Renal cortical epithelial cell (primary cell): ENCODE measurements around the gene GMPPA. TPM values are rescaled to one million over a fixed set of nuclear protein-coding genes. Genes with fewer than 3 reads are reported as not detected.

Source experiments
- DNase-seq: peaks from one replicate; pipeline ENCODE4 v3.0.0-alpha.2; 2011; ENCODE audit warnings: low read depth
- total RNA-seq: library from RNA; depleted of rRNA; stranded (reverse); fragments of >200 nt; gene quantifications from 2 replicates; pipeline ENCODE4 v1.2.3, GENCODE V29; 2014

The GMPPA gene
- total RNA-seq, 1 donor from 2014 or later: 32.0 TPM

- DNase-seq: no peak
Observed at GRCh38 chr2:219556413-219556812, 57.7 kb downstream of the GMPPA start.

Other genes with a start within 250 kb of the GMPPA start
- 0.25 TPM in 1 of 2 replicates, not detected in the other for gene TUBA4B, start 245.6 kb upstream of the GMPPA start, total RNA-seq
- 70.9 and 239 TPM in 2 replicates for gene TUBA4A, start 245.0 kb upstream of the GMPPA start, total RNA-seq
- 83.7 and 90.7 TPM in 2 replicates for gene DNAJB2, start 219.5 kb upstream of the GMPPA start, total RNA-seq
- 0.35 and 0.52 TPM in 2 replicates for gene PTPRN, start 189.5 kb upstream of the GMPPA start, total RNA-seq
- gene RESP18, start 166.1 kb upstream of the GMPPA start, total RNA-seq: not detected in 2 replicates
- gene DNPEP, start 111.0 kb upstream of the GMPPA start, total RNA-seq: 53.1 and 61.0 TPM in 2 replicates
- 0.30 and 0.69 TPM in 2 replicates for gene DES, start 80.5 kb upstream of the GMPPA start, total RNA-seq
- gene SPEG, start 64.0 kb upstream of the GMPPA start, total RNA-seq: 2.3 and 10.8 TPM in 2 replicates
- gene ASIC4, start 15.6 kb downstream of the GMPPA start, total RNA-seq: not detected in 2 replicates
- 73.8 and 136 TPM in 2 replicates for gene CHPF, start 44.9 kb downstream of the GMPPA start, total RNA-seq
- 1.6 and 2.2 TPM in 2 replicates for gene TMEM198, start 45.1 kb downstream of the GMPPA start, total RNA-seq
- gene OBSL1, start 72.6 kb downstream of the GMPPA start, total RNA-seq: 20.8 and 145 TPM in 2 replicates
- 0.70 TPM in 1 of 2 replicates, not detected in the other for gene INHA, start 73.4 kb downstream of the GMPPA start, total RNA-seq
- gene STK11IP, start 99.0 kb downstream of the GMPPA start, total RNA-seq: 12.7 and 18.7 TPM in 2 replicates
- 3.5 and 10.1 TPM in 2 replicates for gene SLC4A3, start 128.7 kb downstream of the GMPPA start, total RNA-seq